Ramos (cell line): ENCODE results near the gene GREB1L.

Experiments
- in situ Hi-C: fragments of 300-500 bp; cut with MboI; formaldehyde crosslinking; loops from one replicate; pipeline ENCODE4 v1.14.3; 2022; ENCODE audit warnings: low sequenced_read_pairs; ENCODE audit not compliant: unreplicated experiment

The GREB1L gene

DNA sequence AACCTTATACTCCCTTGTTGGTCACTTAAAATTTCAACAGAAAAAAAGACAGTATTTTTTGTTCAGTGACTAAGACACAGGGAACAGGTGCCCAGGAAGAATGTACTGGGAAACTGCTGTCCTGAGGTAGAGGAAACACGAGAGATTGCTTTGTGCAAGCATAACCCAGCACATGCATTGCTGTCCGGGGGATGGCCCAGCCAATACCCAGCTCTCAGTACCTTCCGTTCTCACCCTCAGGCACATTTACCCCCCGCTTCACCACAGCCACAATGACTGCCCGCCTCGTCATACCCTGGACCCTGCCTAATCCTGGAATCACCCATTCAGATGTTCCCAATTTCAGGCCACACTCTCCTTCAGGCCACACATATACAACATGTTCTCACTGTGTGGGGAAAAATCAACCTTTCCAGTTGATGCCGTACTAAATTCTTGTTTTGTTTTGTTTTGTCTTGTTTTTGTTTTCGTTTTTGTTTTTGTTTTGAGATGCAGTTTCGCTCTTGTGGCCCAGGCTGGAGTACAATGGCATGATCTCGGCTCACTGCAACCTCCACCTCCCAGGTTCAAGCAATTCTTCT, 217.8 kb downstream of the GREB1L start:
- in situ Hi-C loops, result loop anchor here (5.0 kb wide), 1 partner anchor 38 kb away; no protein-coding TSS in a partner anchor

DNA sequence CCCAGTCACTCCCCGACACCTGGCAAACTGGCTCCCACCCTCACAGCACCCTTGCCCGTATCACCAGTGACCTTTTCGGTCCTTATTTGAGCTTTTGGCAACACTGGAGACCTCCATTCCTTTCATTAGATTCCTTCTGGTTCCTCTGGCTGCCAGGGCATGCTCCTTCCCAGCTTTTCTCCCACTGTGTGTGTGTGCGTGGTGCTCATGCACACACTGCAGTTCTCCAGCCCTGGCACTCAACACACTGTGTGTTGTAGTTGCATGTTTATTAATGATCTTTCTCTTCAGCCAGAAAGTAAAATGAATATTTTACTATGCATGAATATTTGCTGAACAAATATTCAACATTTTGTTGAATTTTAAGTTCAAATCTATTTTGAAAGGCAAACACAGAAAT, 219.4 kb downstream of the GREB1L start:
- in situ Hi-C loops, result loop anchor here (5.0 kb wide), 1 partner anchor 36 kb away; no protein-coding TSS in a partner anchor

- in situ Hi-C loops, result loop anchor here (5.0 kb wide), 1 partner anchor 34 kb away; no protein-coding TSS in a partner anchor
Measured at GRCh38 chr18:21463718-21464117, 221.7 kb downstream of the GREB1L start.

- in situ Hi-C loops, result no loop called here
Measured at GRCh38 chr18:21468514-21469164, 226.6 kb downstream of the GREB1L start.

DNA sequence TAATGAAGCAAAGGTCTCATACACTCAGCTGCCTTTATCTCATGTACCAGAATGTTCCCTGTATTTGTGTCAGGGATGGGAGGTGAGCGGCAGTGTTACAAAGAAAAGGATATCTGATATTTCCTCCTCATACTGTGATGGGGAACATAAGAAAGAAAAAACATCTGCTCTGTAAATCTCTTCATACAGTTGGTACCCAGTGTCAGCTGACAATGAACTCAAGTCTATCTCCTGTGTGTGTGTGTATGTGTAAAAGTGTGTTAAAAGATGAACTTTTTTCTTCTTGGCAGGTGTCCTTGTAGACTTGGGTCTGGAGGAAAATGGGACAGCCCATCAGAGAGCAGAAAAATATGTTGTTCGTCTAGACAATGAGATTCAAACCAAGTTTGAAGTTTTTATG, 230.7 kb downstream of the GREB1L start:
- in situ Hi-C loops, result no loop called here

- in situ Hi-C loops, result no loop called here
Measured at GRCh38 chr18:21474621-21475020, 232.6 kb downstream of the GREB1L start.

- in situ Hi-C loops, result no loop called here
Measured at GRCh38 chr18:21479721-21480120, 237.7 kb downstream of the GREB1L start.

GRCh38 chr18:21481739-21482138, 239.7 kb downstream of the GREB1L start:
- in situ Hi-C loops, result no loop called here

DNA sequence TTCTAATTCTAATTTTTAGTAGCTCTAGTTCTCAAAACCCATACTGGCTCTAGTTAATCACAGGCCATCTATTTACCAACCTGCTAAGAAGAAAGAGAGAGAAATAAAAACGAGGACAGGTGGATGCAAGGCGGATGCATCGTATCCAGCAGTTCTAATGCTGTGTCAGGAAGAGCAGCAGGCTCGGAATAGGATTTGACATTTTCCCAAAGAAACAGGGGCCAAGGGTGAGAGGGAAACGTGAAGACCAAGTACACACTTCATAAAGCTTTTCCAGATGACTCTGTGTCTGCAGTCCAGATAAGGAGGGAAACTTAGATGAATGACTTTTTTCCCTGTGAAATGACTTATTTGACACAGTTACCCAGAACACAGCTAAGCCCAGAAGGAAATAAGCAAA, 241.0 kb downstream of the GREB1L start:
- in situ Hi-C loops, result no loop called here

GRCh38 chr18:21484851-21485636, 243.0 kb downstream of the GREB1L start:
- in situ Hi-C loops, result no loop called here

DNA sequence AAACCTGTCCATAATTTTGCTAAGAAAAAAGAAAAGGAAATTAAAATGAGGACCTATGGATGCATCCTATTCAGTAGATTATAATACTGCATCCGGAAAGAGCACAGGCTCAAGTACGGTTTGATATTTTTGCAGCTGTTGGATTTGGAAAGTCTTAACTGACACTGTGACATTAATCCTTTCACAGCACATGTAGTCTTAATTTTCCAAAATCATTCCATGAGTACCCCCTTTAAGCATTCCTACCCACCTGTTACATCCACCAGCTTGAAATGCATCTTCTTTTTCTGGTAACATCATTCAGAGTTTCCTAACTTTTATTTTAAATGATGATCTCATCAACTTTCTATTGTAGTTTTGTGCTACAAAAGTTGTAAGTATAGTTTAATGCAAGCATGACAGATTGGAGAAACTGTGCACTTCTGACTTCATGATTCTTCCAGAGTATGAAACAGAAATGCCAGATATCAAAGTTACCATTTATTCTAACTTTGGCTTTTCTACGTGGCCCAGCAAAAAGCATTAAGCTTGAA, 244.9 kb downstream of the GREB1L start:
- in situ Hi-C loops, result no loop called here

GRCh38 chr18:21489119-21489750, 247.2 kb downstream of the GREB1L start:
- in situ Hi-C loops, result no loop called here

GRCh38 chr18:21489919-21490495, 248.0 kb downstream of the GREB1L start:
- in situ Hi-C loops, result no loop called here

GRCh38 chr18:21490748-21491147, 248.7 kb downstream of the GREB1L start:
- in situ Hi-C loops, result no loop called here

GRCh38 chr18:21496277-21496835, 254.3 kb downstream of the GREB1L start:
- in situ Hi-C loops, result loop anchor here (5.0 kb wide), 1 partner anchor 34 kb away; no protein-coding TSS in a partner anchor

DNA sequence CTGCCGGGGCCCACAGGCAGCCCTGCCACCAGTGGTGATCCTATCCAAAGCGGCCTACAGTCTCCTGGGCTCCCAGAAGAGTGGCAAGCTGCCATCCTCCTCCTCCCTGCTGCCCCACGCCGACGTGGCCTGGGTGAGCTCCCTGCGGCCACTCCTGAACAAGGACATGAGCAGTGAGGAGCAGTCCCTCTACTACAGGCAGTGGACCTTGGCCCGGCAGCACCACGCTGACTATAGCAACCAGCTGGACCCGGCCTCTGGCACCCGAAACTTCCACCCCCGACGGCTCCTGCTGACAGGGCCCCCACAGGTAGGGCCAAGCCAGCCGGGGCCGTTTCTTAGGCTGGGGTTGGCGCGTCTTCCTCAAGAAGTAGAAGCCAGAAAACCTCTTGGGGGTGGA, 258.0 kb downstream of the GREB1L start:
- in situ Hi-C loops, result loop anchor here (5.0 kb wide), 1 partner anchor 38 kb away; no protein-coding TSS in a partner anchor

DNA sequence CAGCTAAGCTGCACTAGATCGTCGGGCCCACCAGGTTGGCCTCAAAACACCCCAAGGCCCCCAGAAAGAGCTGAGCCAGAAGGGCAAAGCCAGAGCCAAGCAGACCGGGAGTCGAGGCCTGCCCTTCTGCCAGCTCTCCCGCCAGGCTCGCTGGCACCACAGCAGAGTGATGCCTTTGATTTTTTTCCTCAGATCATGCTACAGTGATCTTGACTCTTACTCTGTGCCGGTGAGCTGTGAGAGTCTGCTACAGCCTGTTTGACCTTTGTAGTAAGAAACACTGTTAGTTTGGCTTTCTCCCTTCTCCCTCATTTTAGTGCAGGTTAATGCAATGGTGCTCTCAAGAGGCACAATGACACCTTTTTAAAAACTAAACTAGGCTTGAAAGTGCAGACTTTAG, 260.6 kb downstream of the GREB1L start:
- in situ Hi-C loops, result no loop called here

DNA sequence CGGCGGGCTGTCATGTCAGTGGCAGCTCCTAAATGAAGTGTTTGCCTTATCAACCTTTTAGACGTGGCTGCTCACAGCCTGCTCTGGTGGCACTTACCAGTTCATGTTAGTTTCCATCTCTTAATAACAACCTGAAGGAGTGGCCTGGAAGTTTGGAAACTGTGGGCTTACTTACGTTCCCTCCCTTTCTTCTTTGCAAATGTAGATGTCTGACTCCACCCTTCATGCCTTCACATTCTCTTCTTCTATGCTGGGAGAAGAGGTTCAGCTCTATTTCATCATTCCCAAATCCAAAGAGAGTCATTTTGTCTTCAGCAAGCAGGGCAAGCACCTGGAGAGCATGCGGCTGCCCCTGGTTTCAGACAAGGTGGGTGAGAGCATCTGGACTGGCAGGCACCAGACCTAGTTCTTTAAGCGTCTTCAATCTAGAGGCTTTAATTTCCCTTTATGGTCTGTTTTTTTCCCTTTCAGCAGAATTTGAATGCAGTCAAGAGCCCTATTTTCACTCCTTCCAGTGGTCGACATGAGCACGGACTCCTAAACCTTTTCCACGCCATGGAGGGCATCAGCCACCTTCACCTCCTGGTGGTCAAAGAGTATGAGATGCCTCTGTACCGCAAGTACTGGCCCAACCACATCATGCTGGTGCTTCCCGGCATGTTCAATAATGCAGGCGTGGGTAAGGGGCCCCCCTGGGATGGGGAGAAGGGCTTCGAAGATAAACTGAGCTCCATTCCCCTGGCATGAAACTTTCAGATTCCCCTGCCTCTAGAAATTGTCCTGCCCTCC, 266.1 kb downstream of the GREB1L start:
- in situ Hi-C loops, result no loop called here

DNA sequence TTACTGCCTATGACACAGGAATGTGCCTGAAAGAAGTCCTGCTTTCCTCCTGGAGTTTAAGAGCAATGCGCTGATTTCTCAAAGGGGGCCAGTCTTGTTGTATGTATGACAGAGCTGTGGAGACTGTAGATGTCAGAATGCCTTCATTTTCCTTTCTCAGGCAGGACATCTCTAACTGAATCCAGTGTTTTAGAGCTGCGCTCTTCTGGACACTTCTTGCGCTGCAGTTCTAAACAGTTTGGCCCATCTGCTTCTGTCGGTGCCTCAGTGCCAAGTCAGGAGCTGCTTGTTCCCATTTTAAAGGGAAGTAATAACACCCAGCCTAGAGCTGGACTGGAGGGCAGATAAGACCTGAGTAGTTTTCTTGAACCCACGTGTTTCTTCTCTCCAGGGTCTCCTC, 267.0 kb downstream of the GREB1L start:
- in situ Hi-C loops, result no loop called here
